HepG2 (cell line): ENCODE results near the gene BAIAP2L1. TPM values are rescaled to one million over a fixed set of nuclear protein-coding genes. Genes with fewer than 3 reads are reported as not detected.
A peak's percentile ranks its signal among the peaks of the same experiment; 100 is the strongest.

ENCODE experiments used
- ARNT2 ChIP-seq: sonication (generic); formaldehyde crosslinking; IDR thresholded peaks from 2 replicates; pipeline ENCODE4 v1.8.0; 2022; ENCODE audit warnings: mild to moderate bottlenecking, low read depth, missing genetic modification reagents, moderate library complexity
- CREB1 ChIP-seq, 2 experiments: fragments of 450-650 bp in 1 of 2; IDR thresholded peaks; 2 replicates each; pipeline ENCODE4 v1.6.1; 2016 to 2017; ENCODE audit warnings: control low read depth in 1 of 2, mild to moderate bottlenecking in 1 of 2, missing compliant biosample characterization in 1 of 2, missing genetic modification characterization in 1 of 2
- ETV6 ChIP-seq: sonication (generic); formaldehyde crosslinking; conservative IDR thresholded peaks from 2 replicates; pipeline ENCODE4 v1.4.0; 2020; ENCODE audit warnings: missing genetic modification reagents
- FIP1L1 ChIP-seq: fragments of 200-400 bp; formaldehyde crosslinking; IDR thresholded peaks from 2 replicates; pipeline ENCODE4 v1.6.1; 2018; ENCODE audit warnings: low read depth, mild to moderate bottlenecking, low read length, moderate library complexity, borderline replicate concordance; ENCODE audit not compliant: insufficient read depth
- FOSL2 ChIP-seq: sonication (generic); formaldehyde crosslinking; IDR thresholded peaks from 2 replicates; pipeline ENCODE4 v1.4.0; 2020; ENCODE audit warnings: missing genetic modification reagents
- GABPB1 ChIP-seq: IDR thresholded peaks from 2 replicates; pipeline ENCODE4 v1.6.1; 2016; ENCODE audit warnings: mild to moderate bottlenecking, missing genetic modification reagents, moderate library complexity, missing compliant biosample characterization
- HOXA9 ChIP-seq: sonication (generic); formaldehyde crosslinking; IDR thresholded peaks from 2 replicates; pipeline ENCODE4 v1.8.1; 2022; ENCODE audit warnings: missing genetic modification reagents, mild to moderate bottlenecking, moderate library complexity, borderline replicate concordance
- NR2C2 ChIP-seq: sonication (generic); formaldehyde crosslinking; IDR thresholded peaks from 2 replicates; pipeline ENCODE4 v1.4.0; 2020; ENCODE audit warnings: missing genetic modification reagents, mild to moderate bottlenecking, moderate library complexity, borderline replicate concordance
- POLR2A ChIP-seq, 2 experiments: IDR thresholded peaks; 2 replicates each; pipeline ENCODE4 v1.6.1; 2011; ENCODE audit warnings: low read depth in 2 of 2, low read length in 2 of 2, mild to moderate bottlenecking in 1 of 2, moderate library complexity in 1 of 2; ENCODE audit not compliant: insufficient read depth in 1 of 2
- RAD21 ChIP-seq: fragments of 450-650 bp; formaldehyde crosslinking; IDR thresholded peaks from 2 replicates; pipeline ENCODE4 v1.5.0; 2020; ENCODE audit warnings: mild to moderate bottlenecking
- RBFOX2 ChIP-seq: fragments of 200-400 bp; formaldehyde crosslinking; IDR thresholded peaks from 2 replicates; pipeline ENCODE4 v1.6.1; 2017; ENCODE audit warnings: low read depth, mild to moderate bottlenecking, low read length
- TBX2 ChIP-seq: sonication (generic); formaldehyde crosslinking; IDR thresholded peaks from 2 replicates; pipeline ENCODE4 v1.5.0; 2020; ENCODE audit warnings: missing genetic modification reagents, mild to moderate bottlenecking, borderline replicate concordance
- THAP11 ChIP-seq: IDR thresholded peaks from 2 replicates; pipeline ENCODE4 v1.6.1; 2016; ENCODE audit warnings: missing biosample characterization, missing genetic modification reagents
- ZBTB7A ChIP-seq: sonication (generic); formaldehyde crosslinking; IDR thresholded peaks from 2 replicates; pipeline ENCODE4 v1.8.0; 2022; ENCODE audit warnings: mild to moderate bottlenecking, missing genetic modification reagents
- ZNF20 ChIP-seq: sonication (generic); formaldehyde crosslinking; IDR thresholded peaks from 2 replicates; pipeline ENCODE4 v1.4.0; 2020; ENCODE audit warnings: mild to moderate bottlenecking, moderate library complexity, missing genetic modification reagents
- ZNF225 ChIP-seq: sonication (generic); formaldehyde crosslinking; IDR thresholded peaks from 2 replicates; pipeline ENCODE4 v1.4.0; 2020; ENCODE audit warnings: mild to moderate bottlenecking, missing genetic modification reagents
- ZNF350 ChIP-seq: sonication (generic); formaldehyde crosslinking; IDR thresholded peaks from 2 replicates; pipeline ENCODE4 v1.4.0; 2020; ENCODE audit warnings: mild to moderate bottlenecking, low read depth, missing genetic modification reagents, borderline replicate concordance
- ZNF468 ChIP-seq: sonication (generic); formaldehyde crosslinking; IDR thresholded peaks from 2 replicates; pipeline ENCODE4 v1.8.0; 2022; ENCODE audit warnings: mild to moderate bottlenecking, moderate library complexity, missing genetic modification reagents
- ZNF562 ChIP-seq: sonication (generic); formaldehyde crosslinking; IDR thresholded peaks from 2 replicates; pipeline ENCODE4 v1.8.0; 2022; ENCODE audit warnings: missing genetic modification reagents, borderline replicate concordance
- ZNF598 ChIP-seq: sonication (generic); formaldehyde crosslinking; IDR thresholded peaks from 2 replicates; pipeline ENCODE4 v1.5.1; 2020; ENCODE audit warnings: mild to moderate bottlenecking, missing genetic modification reagents, borderline replicate concordance
- ZNF777 ChIP-seq: sonication (generic); formaldehyde crosslinking; IDR thresholded peaks from 2 replicates; pipeline ENCODE4 v1.4.0; 2020; ENCODE audit warnings: missing genetic modification reagents
- polyA plus RNA-seq, 8 experiments: library from polyadenylated mRNA; depleted of rRNA in 3 of 8; stranded (reverse) in 7 of 8; unstranded in 1 of 8; fragments of >200 nt; fragmentation: Illumina TruSeq in 4 of 8; extraction: Trizol in 4 of 8; gene quantifications; 2 replicates each; pipeline versions ENCODE4 v1.2.1 to v1.2.3, GENCODE V29; 2011 to 2016; ENCODE audit warnings: low read depth in 4 of 8, missing spikeins in 1 of 8, mixed read lengths in 1 of 8; ENCODE audit not compliant: insufficient read depth in 1 of 8
- total RNA-seq, 5 experiments: library from RNA; depleted of rRNA; stranded (reverse); fragments of >200 nt; fragmentation: Illumina TruSeq; extraction: Trizol; gene quantifications; 2 replicates each; pipeline ENCODE4 v1.2.3, GENCODE V29; 2016; ENCODE audit warnings: low read depth in 1 of 5
- TF ChIP-seq, protein P1 (sequence below): IDR thresholded peaks from 2 replicates; pipeline ENCODE4 v1.6.1; 2016
- TF ChIP-seq, protein P2 (sequence below): sonication (generic); formaldehyde crosslinking; IDR thresholded peaks from 2 replicates; pipeline ENCODE4 v1.5.1; 2020; ENCODE audit warnings: mild to moderate bottlenecking, missing genetic modification reagents, moderate library complexity
- TF ChIP-seq, protein P3 (sequence below): sonication (generic); formaldehyde crosslinking; IDR thresholded peaks from 2 replicates; pipeline ENCODE4 v1.5.1; 2020; ENCODE audit warnings: missing genetic modification reagents, mild to moderate bottlenecking, borderline replicate concordance

The BAIAP2L1 gene
- total and polyA plus RNA-seq, 2 of the 13 experiments (the other 11 are each of a cell fraction or from before 2014, with no cell fraction given), result 13.0 to 21.5 TPM

DNA sequence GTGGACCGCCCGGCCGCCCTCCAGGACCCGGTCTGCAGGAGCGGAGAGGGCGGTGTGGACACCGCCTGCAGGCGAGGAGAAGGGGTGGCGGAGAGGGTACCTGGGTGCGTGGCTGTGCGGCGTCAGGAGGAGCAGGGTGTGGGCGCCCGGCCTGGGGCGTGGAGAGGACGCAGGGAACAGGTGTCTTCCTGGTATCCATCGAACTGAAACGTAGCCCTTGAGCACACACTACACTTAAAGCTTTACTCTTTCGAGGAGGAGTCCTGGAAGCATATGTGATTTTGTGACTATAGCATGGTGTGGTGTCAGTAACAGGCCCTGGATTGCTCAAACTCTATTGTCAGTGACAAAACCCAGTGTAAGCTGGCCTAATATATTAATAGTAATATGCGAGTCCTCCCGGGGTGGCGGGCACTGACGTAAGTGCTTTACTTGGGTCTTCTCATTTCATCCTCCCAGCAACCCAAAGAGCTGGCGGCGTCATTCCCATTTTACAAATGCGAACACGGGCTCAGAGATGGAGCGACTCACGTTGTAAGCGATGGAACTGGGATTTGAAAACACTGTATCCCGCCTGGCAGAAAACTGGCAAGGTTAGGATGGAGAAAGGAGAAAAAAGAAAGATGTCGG lies 148.3 kb downstream of the BAIAP2L1 start (continued):
- 0 out of 2 replicates have a peak, but pooled peaks have one; percentile 7 for TF ChIP-seq TBX2
- no peak; the same call in 1 of the 2 replicates for TF ChIP-seq GABPB1 (CRISPR knock-in tag)
- 0 out of 2 replicates have a peak, but pooled peaks have one; percentile 67 for TF ChIP-seq HOXA9
- TF ChIP-seq, protein P1, sequence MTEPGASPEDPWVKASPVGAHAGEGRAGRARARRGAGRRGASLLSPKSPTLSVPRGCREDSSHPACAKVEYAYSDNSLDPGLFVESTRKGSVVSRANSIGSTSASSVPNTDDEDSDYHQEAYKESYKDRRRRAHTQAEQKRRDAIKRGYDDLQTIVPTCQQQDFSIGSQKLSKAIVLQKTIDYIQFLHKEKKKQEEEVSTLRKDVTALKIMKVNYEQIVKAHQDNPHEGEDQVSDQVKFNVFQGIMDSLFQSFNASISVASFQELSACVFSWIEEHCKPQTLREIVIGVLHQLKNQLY (CRISPR knock-in tag), result 0 out of 2 replicates have a peak, but pooled peaks have one; percentile 6
- 0 out of 2 replicates have a peak, but pooled peaks have one; percentile 39 for TF ChIP-seq ETV6
- peak; percentile 89 for TF ChIP-seq NR2C2
- TF ChIP-seq, protein P2, sequence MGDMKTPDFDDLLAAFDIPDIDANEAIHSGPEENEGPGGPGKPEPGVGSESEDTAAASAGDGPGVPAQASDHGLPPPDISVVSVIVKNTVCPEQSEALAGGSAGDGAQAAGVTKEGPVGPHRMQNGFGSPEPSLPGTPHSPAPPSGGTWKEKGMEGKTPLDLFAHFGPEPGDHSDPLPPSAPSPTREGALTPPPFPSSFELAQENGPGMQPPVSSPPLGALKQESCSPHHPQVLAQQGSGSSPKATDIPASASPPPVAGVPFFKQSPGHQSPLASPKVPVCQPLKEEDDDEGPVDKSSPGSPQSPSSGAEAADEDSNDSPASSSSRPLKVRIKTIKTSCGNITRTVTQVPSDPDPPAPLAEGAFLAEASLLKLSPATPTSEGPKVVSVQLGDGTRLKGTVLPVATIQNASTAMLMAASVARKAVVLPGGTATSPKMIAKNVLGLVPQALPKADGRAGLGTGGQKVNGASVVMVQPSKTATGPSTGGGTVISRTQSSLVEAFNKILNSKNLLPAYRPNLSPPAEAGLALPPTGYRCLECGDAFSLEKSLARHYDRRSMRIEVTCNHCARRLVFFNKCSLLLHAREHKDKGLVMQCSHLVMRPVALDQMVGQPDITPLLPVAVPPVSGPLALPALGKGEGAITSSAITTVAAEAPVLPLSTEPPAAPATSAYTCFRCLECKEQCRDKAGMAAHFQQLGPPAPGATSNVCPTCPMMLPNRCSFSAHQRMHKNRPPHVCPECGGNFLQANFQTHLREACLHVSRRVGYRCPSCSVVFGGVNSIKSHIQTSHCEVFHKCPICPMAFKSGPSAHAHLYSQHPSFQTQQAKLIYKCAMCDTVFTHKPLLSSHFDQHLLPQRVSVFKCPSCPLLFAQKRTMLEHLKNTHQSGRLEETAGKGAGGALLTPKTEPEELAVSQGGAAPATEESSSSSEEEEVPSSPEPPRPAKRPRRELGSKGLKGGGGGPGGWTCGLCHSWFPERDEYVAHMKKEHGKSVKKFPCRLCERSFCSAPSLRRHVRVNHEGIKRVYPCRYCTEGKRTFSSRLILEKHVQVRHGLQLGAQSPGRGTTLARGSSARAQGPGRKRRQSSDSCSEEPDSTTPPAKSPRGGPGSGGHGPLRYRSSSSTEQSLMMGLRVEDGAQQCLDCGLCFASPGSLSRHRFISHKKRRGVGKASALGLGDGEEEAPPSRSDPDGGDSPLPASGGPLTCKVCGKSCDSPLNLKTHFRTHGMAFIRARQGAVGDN (CRISPR knock-in tag), result peak; percentile 3
- peak; percentile 44; the same call in 1 of the 2 replicates for TF ChIP-seq ZNF225
- no peak for TF ChIP-seq ZNF350
- TF ChIP-seq ZNF20 (CRISPR knock-in tag), result no peak
- TF ChIP-seq RAD21 (CRISPR knock-in tag), result peak; percentile 8; the same call in 1 of the 2 replicates
- TF ChIP-seq FOSL2 (CRISPR knock-in tag), result peak; percentile 34; the same call in 1 of the 2 replicates
- TF ChIP-seq POLR2A (IDR thresholded peaks at IDR 0.05; ENCODE audit: insufficient read depth in 1 of 2, low read depth in 2 of 2, low read length in 2 of 2), result peak in 1 of 2 experiments; percentile 68; a peak in 1 of 4 replicates
- peak; percentile 84; the same call in 1 of the 2 replicates for TF ChIP-seq ARNT2 (CRISPR knock-in tag)
- peak; percentile 21; the same call in 1 of the 2 replicates for TF ChIP-seq THAP11 (CRISPR knock-in tag)
- TF ChIP-seq, protein P3, sequence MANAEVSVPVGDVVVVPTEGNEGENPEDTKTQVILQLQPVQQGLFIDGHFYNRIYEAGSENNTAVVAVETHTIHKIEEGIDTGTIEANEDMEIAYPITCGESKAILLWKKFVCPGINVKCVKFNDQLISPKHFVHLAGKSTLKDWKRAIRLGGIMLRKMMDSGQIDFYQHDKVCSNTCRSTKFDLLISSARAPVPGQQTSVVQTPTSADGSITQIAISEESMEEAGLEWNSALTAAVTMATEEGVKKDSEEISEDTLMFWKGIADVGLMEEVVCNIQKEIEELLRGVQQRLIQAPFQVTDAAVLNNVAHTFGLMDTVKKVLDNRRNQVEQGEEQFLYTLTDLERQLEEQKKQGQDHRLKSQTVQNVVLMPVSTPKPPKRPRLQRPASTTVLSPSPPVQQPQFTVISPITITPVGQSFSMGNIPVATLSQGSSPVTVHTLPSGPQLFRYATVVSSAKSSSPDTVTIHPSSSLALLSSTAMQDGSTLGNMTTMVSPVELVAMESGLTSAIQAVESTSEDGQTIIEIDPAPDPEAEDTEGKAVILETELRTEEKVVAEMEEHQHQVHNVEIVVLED (CRISPR knock-in tag), result peak; percentile 65; the same call in 1 of the 2 replicates
- TF ChIP-seq ZBTB7A (CRISPR knock-in tag), result peak; percentile 35; the same call in 1 of the 2 replicates
- TF ChIP-seq CREB1 (IDR thresholded peaks at IDR 0.05), result no peak
- peak; percentile 32; the same call in 1 of the 2 replicates for TF ChIP-seq CREB1 (CRISPR knock-in tag; IDR thresholded peaks at IDR 0.05)
- 0 out of 2 replicates have a peak, but pooled peaks have one; percentile 7 for TF ChIP-seq ZNF777 (CRISPR knock-in tag)
- TF ChIP-seq RBFOX2, result no peak
- TF ChIP-seq ZNF598 (CRISPR knock-in tag), result 0 out of 2 replicates have a peak, but pooled peaks have one; percentile 9
- no peak for TF ChIP-seq ZNF468 (CRISPR knock-in tag)
- TF ChIP-seq FIP1L1, result no peak
- TF ChIP-seq ZNF562 (CRISPR knock-in tag), result no peak
